Hematopoietic multipotent progenitor cell treated with erythropoietin and hydrocortisone succinate and interleukin-3 and kit ligand, for 8 days (in vitro differentiated cells): ENCODE measurements around the gene MAP4K2.

ENCODE experiments used
- DNase-seq: peaks from one replicate; pipeline ENCODE4 v3.0.0-alpha.2; 2015

MAP4K2 gene

DNA sequence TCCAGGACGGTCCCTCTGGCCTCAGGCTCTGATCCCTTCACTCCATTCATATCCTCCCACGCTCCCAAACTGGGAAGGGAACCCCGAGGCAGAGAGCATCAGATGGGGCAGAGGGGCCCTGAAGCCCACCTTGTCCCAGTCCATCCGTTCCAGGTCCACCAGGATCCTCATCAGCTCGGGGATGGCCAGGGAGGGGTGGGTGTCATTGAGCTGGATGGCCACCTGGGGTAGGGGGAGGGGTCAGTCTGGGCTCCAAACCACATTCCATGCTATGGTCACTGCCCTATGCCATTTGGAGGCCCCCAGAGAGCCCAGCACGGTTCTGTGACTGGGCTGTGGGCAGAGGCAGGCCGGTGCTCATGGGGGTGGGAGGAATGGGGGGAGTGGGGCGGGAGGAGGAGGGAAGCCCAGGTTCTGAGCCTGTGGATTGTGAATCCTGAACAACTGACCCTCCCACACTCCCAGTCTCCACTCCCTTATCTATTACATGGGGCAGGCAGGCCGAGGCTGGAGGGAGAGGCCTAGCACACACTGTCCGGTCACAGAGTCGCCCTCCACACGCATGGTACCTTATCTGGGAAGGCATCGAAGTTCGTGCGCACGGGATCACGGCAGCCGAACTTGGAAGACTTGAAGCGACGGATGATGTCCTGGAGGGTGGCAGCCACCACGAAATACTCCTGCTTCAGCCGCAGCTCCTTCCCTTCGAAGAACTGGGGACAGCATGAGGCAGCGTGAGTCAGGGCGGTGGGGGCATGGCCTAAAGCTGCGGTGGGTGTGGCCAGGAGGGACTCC, 48.7 kb downstream of the MAP4K2 start:
- no peak for DNase-seq

DNA sequence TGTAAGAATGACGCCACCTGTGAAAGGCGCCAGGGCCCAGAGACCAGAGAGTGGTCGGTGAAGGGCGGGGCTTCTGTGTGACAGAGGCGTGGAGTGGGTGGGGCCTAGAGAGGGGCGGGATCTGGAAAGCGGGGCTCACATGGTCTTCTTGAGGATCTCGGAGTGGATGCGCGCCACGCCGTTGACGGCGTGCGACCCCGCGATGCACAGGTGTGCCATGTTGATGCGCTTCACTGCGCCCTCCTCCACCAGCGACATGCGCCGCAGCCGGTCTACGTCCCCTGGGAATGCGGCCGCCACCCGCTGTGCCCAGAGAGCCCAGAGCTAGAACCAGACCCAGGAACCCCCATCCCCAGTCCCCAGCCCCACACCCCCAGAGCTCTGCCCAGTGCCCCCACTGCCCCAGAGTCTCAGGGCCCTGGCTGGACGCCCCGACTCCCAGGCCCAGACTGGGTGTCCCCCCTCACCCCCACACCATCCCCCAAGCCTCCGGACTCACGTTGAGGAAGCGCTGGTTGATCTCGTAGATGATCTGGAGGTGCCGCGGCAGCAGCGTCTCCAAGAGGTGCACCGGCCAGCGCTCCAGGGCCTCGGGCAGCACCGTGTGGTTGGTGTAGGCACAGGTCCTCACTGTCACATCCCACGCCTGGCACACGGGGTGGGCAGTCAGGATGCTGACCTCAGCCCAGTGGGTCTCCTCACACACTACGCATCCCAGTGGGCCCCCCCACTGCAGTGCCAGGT, 49.5 kb downstream of the MAP4K2 start:
- no peak for DNase-seq

- no peak for DNase-seq
Observed at GRCh38 chr11:64753019-64753379, 50.0 kb downstream of the MAP4K2 start.

GRCh38 chr11:64752175-64752970, 50.6 kb downstream of the MAP4K2 start:
- no peak for DNase-seq

GRCh38 chr11:64751580-64751979, 51.4 kb downstream of the MAP4K2 start:
- no peak for DNase-seq

DNA sequence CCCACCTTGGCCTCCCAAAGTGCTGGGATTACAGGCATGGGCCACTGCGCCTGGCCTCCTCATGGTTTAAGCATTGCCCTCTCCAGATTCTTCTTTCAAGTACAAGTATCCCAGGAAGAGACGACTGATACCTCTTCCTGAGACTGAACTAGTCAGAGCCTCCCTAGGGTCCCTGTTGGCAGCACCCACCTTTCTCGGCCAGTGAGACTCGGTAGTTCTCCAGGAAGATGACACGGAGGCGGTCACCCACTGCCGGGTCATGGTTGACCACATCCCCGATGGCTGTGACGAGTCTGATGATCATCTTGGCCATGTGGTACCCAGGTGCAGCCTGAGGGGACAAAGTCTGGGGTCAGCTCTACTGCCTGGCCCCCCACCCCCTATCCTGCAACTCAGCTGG, 51.9 kb downstream of the MAP4K2 start:
- DNase-seq = no peak

DNA sequence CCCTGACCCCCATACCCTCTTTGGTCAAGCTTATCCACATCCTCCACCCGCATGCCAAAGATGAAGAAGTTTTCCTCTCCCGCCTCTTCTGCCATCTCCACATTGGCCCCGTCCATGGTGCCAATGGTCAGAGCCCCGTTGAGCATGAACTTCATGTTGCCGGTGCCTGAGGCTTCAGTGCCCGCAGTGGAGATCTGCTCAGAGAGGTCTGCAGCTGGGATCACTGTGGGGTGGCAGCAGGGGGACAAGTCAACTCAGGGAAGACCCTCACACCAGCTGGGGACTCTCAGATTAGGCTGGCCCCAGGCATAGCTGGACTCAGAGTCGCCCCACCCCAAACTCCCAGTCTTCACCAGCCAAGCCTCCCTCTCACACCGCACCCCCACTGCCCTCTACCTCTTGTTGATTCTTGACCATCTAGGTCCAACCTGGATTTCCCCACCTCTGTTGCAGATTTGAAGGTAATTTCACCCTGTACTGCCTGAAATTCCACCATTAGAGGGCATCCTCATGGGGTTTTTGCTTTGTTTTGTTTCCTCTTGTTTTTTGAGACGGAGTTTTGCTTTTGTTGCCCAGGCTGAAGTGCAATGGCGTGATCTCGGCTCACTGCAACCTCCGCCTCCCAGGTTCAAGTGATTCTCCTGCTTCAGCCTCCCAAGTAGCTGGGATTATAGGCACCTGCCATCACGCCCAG, 52.5 kb downstream of the MAP4K2 start:
- DNase-seq = no peak

GRCh38 chr11:64747961-64748665, 54.9 kb downstream of the MAP4K2 start:
- DNase-seq = no peak

- DNase-seq = no peak
Observed at GRCh38 chr11:64746486-64746885, 56.5 kb downstream of the MAP4K2 start.

- peak; percentile 44 for DNase-seq
Observed at GRCh38 chr11:64745521-64746328, 57.3 kb downstream of the MAP4K2 start.

GRCh38 chr11:64745189-64745520, 57.9 kb downstream of the MAP4K2 start:
- DNase-seq = no peak

GRCh38 chr11:64744544-64745188, 58.3 kb downstream of the MAP4K2 start:
- no peak for DNase-seq

DNA sequence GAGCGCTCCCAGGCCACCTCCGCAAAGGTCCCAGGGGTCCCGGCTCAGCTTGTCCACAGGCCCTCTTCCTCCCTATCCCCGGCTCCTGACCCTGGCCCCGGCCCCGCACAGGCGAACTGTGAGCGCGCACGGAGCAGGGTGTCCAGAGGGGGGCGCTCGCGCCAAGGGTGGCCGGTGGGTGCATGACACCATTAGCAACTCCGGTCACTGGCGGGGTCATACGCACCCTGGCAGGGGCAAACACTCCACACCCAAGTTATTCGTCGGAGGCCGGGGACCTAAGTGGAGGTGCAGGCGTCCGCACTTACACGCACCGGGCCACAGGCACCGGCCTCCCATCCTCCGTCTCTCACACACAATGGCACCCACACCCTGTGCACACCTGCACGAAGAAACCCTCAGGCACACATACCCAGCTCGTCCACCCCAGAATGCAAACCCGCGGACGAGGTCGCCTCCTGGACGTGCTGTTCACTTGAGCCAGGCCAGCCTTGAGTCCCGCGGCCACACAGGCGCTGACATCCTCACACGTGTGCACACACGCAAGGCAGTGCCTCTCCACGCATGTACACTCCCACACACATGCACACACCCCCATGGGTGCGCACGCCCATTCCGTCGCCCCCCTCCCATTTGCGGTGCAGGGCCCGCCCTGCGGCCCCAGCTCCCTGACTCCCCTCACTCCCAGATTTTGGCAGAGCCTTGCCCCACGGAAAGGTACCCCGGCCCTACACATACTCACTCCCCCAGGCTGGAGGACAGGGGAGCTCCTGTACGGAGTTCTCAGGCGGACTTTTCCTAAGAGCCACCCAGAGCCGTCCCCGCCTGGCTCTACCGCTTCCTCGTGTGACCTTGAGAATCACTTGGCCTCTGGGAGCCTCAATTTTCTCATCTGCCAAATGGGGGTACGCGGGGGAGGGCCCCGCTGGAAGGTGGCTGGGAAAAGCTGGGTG, 59.1 kb downstream of the MAP4K2 start, which contains the start of gene RASGRP2:
RASGRP2 (minus strand) TSS at position 552 of the 953 bp plus-strand sequence. CDS start 1,276 bp downstream, outside the sequence.
- peak; percentile 50 for DNase-seq

- DNase-seq = peak; percentile 41
Observed at GRCh38 chr11:64742889-64743590, 60.0 kb downstream of the MAP4K2 start.

GRCh38 chr11:64742087-64742888, 60.7 kb downstream of the MAP4K2 start:
- DNase-seq = peak; percentile 48

- DNase-seq = no peak
Observed at GRCh38 chr11:64741375-64742086, 61.5 kb downstream of the MAP4K2 start.

- DNase-seq = no peak
Observed at GRCh38 chr11:64739871-64740270, 63.1 kb downstream of the MAP4K2 start.
